Mammary epithelial cell (primary cell): Measurements from ENCODE around the gene CYB5A.

Experiments
- CTCF ChIP-seq, 2 donors: IDR thresholded peaks in 1 of 2; conservative IDR thresholded peaks in 1 of 2; 2 replicates each; pipeline ENCODE4 v1.5.1; 2011 to 2012; ENCODE audit warnings: inconsistent platforms in 2 of 2, low read length in 2 of 2, mild to moderate bottlenecking in 2 of 2, control low read depth in 1 of 2, low read depth in 1 of 2; ENCODE audit not compliant: insufficient read depth in 1 of 2; ENCODE audit errors: extremely low read depth in 1 of 2
- EZH2 ChIP-seq: IDR thresholded peaks from 2 replicates; pipeline ENCODE4 v1.6.1; 2012; ENCODE audit warnings: low read length, inconsistent platforms, borderline replicate concordance

DNA sequence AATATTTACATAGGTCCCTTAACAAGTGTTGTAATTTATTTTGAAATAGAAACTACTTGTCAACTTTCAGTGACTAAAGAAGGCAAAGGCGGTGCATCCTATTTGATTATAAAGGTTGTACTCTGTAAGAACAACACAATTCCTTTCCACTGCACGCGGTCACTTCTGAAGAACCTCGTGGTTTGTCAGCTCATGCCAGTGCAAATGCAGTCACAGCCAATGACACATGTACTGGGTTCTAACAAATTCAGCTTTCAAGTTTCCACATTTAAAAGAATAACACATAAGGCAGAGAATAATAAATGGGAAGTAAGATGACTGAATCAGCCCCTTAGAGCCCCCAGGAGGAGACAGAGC, 39.7 kb downstream of the CYB5A start:
- TF ChIP-seq CTCF (conservative IDR thresholded peaks at IDR 0.05 in 1 of 2, IDR thresholded peaks at IDR 0.05 in 1 of 2; ENCODE audit: extremely low read depth in 1 of 2, insufficient read depth in 1 of 2, low read depth in 1 of 2, low read length in 2 of 2) (no peak), EZH2 (no peak)
